ENCODE data around the gene ATP1A1. TPM values are rescaled to one million over a fixed set of nuclear protein-coding genes. Genes with fewer than 3 reads are reported as not detected.

The ATP1A1 gene
- total RNA-seq, 1 experiment from 2014 or later: 239 TPM

- no CpG with 5 or more reads among the region's 2 CpGs for WGBS (ENCODE audit: extremely low coverage, insufficient read length, low lambda C conversion rate)
- H3K56ac ChIP-seq (ENCODE audit: insufficient read length, low read depth, low read length): no peak overlapping the region
- H3K14ac ChIP-seq (ENCODE audit: insufficient read depth, low read length): no peak overlapping the region
- H3K4ac ChIP-seq (ENCODE audit: low read depth, low read length): no peak overlapping the region
- no peak overlapping the region for H2BK120ac ChIP-seq (ENCODE audit: low read depth, low read length, poor library complexity, severe bottlenecking)
- no peaks in the 10 kb centered on the region for H3K79me2 ChIP-seq (ENCODE audit: insufficient read depth, low read length)
- no peak overlapping the region for H4K8ac ChIP-seq (replicated peaks; ENCODE audit: insufficient read length, low read depth, low read length)
- H2BK12ac ChIP-seq (ENCODE audit: insufficient read length, low read depth, low read length): no peak overlapping the region
- no peak overlapping the region for H2AFZ ChIP-seq (ENCODE audit: low read length)
- no peak overlapping the region for H2BK20ac ChIP-seq (ENCODE audit: low read depth, low read length, poor library complexity, severe bottlenecking)
- no peak overlapping the region for H3K18ac ChIP-seq (ENCODE audit: insufficient read length, low read depth, low read length)
- no peak overlapping the region for H3T11ph ChIP-seq (ENCODE audit: low read length)
- no peak overlapping the region for H2AK5ac ChIP-seq (ENCODE audit: insufficient read length, low read length)
- no peak overlapping the region for H4K91ac ChIP-seq (ENCODE audit: insufficient read length, low read depth, low read length)
- H3K9ac ChIP-seq (ENCODE audit: extremely low read depth, insufficient read length, low read length): no peak overlapping the region
- no peaks in the 10 kb centered on the region for H3K9me3 Mint-ChIP-seq
- H3K36me3 Mint-ChIP-seq (ENCODE audit: insufficient read depth in 1 of 3, low read depth in 3 of 3): no peaks in the 10 kb centered on the region
- H4K5ac ChIP-seq (ENCODE audit: insufficient read length, low read depth, low read length): no peak overlapping the region
- no peak overlapping the region for H2BK15ac ChIP-seq (ENCODE audit: low read depth, low read length)
- no peaks in the 10 kb centered on the region for H3K23me2 ChIP-seq (ENCODE audit: insufficient read length, low read depth, low read length, poor library complexity, severe bottlenecking)
- no peak overlapping the region for H3K23ac ChIP-seq (ENCODE audit: insufficient read length, low read depth, low read length)
- no peaks in the 10 kb centered on the region for H4K20me1 ChIP-seq (ENCODE audit: control insufficient read depth, insufficient read depth, insufficient read length)
- H3K9me3 ChIP-seq (ENCODE audit: control insufficient read depth, low read depth, low read length): no peaks in the 10 kb centered on the region
- no peak overlapping the region for H2BK5ac ChIP-seq (ENCODE audit: insufficient read length, low read length)
- H3K27ac ChIP-seq (ENCODE audit: insufficient read length, low read depth, low read length): no peak overlapping the region
- no peaks in the 10 kb centered on the region for H3K27me3 ChIP-seq (ENCODE audit: insufficient read depth, low read length)
- H3K4me3 Mint-ChIP-seq: no peak overlapping the region
- no peak for DNase-seq
- no peaks in the 10 kb centered on the region for H3K27me3 Mint-ChIP-seq (ENCODE audit: low read depth)
- H3K4me1 ChIP-seq (ENCODE audit: insufficient read depth, low read length): peaks cover 4% of the 10 kb centered on the region; the same call in 1 of the 2 replicates
- TF ChIP-seq CTCF (conservative IDR thresholded peaks at IDR 0.05): no peak
- no peak overlapping the region for H3K4me2 ChIP-seq (ENCODE audit: insufficient read depth, insufficient read length, low read length)
- no peaks in the 10 kb centered on the region for H3K79me1 ChIP-seq (ENCODE audit: insufficient read depth, low read depth, low read length, poor library complexity, severe bottlenecking)
- H3K27ac Mint-ChIP-seq: no peak overlapping the region; a peak in 1 of 7 replicates
- peaks cover 22 to 29% of the 10 kb centered on the region in 2 experiments for H3K4me1 Mint-ChIP-seq
Measured at GRCh38 chr1:116347696-116348095, 25.3 kb upstream of the ATP1A1 start.

All from H9 (cell line).